ENCODE data around the gene TACR2.

TACR2 gene

DNA sequence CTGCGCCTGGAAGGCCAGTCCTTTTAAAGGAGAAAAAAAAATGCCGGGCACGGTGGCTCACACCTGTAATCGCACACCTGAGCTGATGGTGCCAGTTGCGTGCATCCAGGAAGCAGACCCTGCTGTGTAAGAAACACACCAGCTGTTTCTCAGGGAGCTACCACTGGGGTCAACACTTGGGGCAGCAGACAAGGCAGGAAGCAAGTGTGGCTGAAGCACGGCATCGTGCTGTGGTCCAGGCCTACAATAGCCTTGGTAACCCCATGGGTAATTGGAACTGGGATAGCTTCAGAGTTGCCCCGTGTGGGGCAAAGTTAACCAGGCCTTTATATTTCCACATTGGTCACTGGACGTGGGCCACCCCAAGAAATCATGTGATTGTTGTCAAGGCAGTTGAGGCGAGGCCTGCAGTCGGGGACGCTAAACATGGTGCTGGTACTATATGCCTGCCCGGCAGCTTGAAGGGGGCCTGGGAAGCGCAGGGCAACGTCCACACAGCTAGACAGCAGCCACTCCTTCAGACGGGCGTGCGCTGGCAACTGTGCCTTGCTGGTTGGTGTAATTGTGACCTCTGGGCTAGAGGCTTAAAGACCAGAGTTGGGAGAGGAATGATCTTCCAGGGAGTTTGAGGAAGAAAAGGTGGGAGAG lies 2.5 kb upstream of the TACR2 start:
- no peak for DNase-seq (ENCODE audit: low read depth in 2 of 2)

DNA sequence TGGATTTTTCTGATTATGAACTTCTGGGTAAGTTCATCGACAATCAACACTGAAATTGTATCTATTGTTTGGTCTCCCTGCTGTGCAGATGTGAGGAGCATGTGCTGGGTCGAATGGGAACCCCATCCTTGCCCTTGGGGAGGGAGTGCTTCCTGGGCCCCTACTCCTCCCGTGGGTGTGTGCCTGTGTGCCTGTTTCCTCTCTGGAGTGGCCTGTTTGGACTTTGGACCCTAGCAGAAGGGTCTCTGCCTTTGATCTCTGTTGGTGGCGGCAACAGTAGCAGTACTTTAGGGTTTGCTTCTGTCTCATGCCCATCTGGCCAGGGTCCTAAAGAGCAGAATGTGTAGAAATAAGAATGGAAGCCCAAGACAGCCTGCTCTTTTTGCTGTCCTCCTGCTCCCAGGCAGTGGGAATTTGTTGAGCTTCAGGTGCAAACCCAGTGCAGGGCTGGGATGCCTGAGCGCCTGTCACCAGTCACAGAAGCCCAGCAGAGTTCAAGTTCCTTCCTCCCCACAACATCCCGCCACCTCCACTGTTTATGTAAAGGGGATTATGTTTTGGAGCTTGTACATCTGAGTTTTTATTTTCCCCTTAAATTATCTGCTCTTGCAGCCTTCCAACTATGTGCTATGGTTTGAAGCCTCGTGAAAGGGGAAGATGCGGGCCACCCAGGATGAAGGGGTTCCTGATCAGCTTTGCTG lies 1.5 kb upstream of the TACR2 start:
- DNase-seq (ENCODE audit: low read depth in 2 of 2), result no peak

DNA sequence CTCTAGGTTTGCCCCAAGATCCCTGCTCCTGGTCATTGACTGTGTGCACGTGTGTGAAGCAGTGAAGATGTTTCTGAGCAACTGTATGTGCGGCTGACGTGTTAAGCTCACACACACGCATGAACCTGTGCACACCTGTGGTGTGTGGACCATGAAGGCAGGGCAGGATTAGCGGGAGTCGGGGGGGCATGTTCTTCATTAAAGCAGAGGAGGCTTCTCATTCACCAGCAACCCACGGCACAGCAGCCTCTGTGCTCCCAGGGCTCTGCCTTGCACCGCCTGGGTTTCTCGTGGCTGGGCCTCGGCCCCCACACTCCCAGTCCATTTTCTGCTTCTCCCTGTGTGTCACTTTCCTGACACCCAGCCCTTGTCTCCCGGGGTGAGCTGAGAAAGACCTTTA lies 824 bp upstream of the TACR2 start:
- DNase-seq (ENCODE audit: low read depth in 2 of 2), result no peak

DNA sequence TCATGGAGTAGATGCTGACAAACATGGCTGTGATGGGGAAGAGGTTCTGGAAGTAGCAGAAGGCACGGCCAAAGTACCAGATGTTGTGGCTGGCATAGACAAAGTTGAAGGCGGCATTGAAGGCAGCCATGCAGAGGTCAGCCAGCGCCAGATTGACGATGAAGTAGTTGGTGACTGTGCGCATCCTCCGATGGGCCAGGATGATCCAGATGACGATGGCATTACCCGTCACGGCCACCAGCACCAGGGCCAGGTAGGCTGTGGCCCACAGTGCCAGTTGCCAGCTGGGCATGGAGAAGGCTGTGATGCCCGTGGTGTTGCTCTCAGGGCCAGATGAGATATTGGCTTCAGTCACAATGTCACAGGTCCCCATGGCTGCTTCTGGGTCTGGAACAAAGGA lies 767 bp downstream of the TACR2 start:
- no peak for DNase-seq (ENCODE audit: low read depth in 2 of 2)

DNA sequence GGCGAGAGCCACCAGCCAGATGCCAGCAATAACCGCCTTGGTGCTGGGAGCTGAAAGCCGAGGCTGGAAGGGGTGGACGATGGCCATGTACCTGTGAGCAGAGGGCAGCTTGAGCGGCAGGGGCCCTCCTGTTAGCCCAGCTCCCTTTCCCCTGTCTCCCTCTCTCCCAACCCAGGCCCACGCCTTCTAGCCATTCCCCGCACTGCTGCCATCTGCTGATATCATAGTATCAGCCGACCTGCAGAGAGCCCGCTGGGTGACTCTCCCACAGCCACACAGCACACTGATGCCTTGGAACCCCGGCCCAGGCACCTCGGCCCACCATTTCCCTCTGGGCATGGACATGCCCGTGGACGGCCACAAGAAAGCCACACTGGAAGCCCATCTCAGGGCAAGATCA lies 1.7 kb downstream of the TACR2 start:
- DNase-seq (ENCODE audit: low read depth in 2 of 2), result no peak

DNA sequence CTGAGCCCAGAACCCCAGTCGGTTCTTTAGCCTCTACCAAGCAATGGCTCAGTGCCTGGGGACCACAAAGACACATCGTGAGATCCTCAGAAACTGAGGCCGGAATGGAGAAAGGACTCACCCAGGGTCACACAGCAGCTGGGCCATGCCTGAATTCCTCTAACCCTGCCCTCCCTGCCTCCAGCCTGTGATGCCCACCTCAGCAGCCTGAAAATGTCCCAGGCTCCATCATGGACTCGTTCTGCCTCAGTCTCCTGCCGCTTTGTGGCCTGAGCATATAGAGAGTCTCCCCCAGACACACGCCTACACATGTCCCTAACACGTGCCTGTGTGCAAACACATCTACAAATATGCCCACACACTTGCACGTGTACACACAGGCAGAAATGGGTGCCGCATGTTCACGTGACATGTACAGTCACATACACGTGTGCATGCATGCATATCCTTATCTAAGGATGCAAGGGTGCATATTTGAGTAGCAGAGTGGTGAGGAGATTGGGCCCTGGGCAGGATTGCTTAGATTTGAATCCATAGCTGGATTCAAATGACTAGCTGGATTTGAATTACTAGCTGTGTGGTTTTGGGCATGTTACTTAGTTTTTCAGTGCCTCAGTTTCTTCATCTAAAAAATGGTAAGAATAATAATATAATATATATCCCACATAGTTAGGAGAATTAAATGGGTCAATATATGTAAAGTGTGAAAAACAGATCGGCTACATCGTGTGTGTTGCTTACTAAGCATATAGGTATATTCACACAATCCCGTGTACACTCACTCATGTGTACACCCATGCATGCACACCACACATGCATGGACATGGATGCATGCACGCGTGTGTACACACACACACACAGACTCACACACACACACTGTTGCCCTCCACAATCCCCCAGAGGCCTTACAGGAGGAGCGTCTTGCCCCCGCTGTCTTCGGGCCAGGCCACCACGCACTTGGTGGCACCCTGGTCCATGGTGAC lies 2.4 kb downstream of the TACR2 start:
- no peak for DNase-seq (ENCODE audit: low read depth in 2 of 2)

DNA sequence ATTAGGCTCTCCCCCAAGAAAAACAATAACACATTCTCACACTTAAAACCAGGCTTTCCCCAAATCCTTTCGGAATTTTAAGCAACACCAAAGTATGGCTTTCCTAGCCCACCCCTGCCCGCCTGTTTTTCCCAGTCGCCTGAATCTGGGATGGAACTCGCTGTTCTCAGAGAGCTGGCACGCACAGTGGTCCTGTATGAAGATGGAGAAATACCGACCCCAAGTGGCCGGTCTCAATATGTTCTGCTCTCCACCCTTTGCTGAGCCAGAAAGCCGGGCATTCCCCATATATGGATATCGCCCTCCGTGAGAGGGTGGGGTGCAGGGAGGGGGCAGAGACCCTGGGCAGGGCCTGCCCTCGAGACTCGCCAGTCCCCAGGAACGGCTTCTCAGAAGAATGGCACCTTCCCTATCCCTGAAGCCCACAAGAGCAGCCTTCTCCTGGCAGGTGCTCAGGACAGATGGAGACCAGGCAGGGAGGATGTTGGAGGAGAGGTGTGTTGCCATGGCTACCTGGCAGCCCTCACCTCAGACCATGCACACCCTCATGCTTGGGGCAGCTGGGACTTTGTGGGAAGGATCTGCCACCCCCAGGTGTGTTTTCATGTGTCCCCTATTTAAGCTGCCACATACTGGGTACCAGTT lies 3.4 kb downstream of the TACR2 start:
- no peak for DNase-seq (ENCODE audit: low read depth in 2 of 2)

DNA sequence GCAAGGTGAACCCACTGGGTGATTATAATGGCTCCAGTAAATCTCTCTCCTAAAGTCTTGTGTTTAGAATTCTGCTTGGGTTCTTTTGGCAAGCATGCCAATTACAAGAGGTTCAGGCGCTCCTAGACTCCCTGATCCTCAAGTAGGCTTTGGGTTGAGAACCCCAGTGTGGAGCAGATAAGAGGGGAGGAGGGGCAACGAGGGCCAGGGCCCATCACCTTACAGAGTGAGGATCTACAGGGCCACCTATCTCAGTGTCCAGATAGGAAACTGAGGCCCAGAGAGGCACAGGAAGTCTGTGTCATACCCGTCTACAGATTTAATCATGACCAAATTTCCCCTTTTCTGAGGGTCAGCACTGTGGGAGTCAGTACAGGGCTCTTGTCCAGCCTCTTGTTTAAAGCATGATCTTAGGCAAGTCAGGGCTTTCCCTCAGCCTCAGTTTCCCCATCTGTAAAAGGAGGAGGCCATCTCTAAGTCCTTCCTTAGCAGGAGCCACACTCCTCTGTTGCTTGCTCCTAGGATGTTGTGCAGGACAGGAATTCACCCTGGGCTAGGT lies 4.4 kb downstream of the TACR2 start:
- no peak for DNase-seq (ENCODE audit: low read depth in 2 of 2)

DNA sequence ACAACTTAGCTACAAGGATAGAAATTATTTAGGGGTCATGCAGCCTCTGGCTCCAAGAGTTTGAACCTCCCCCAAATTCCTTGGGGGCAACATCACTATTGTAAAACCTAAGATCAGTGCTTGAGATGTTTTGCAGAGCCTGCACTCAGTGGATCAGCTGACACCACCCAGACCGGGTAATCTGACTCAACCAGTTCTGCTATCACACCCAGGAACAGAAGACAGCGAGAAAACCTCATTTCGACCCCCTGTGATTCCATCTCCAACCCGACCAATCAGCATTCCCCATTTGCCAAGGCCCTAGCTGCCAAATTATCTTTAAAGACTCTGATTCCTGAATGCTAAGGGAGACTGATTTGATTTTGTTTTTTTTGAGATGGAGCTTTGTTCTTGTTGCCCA lies 5.2 kb downstream of the TACR2 start:
- DNase-seq (ENCODE audit: low read depth in 2 of 2), result no peak

DNA sequence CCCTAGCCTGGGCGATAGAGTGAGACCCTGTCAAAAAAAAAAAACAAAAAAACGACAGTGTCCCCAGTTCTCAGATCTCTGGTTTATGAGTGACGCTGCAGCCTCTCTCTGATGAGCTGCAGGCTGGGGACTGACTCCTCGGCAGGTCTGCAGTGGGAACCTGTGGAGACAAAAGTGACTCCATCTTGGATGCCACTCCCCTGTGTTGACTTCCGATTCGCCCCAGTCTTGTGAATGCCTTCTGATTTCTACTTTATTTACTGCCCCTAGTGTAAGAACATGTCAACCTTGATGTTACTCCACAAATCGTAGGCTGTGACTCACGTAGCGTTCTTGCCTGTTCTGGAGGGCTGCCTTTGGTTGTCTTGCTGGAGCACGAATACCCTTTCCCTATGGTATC lies 6.2 kb downstream of the TACR2 start:
- DNase-seq (ENCODE audit: low read depth in 2 of 2), result no peak

DNA sequence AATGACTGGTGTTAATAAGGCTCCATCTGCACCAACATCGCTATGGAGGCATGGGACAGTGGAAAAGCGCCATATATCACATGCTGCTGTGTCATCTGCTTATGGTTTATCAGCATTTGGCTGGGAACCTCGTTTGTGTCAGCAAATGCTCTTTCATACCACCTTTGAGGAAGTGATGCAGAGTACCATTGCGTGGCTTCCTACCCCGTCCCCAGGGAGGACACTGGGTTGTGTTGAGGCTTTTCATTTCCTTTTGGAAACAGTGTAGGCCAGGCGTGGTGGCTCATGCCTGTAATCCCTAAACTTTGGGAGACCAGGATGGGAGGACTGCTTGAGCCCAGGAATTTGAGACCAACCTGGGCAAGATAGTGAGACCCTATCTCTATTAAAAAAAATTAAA lies 6.8 kb downstream of the TACR2 start:
- no peak for DNase-seq (ENCODE audit: low read depth in 2 of 2)

DNA sequence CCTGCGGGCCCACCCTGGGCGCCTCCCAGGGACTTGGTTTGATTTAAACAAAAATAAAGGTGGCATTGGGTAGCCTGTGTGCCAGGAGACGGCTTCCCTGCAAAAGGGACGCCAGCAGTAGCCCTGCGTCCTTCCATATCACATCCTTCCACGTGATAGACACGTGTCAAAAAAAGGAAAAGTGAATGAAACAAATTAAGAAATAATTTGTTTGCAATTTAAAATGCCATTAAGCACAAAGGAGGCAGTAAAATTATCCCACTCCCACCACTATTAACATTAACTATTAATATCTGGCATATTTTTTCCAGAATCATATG lies 7.6 kb downstream of the TACR2 start:
- DNase-seq (ENCODE audit: low read depth in 2 of 2), result no peak

DNA sequence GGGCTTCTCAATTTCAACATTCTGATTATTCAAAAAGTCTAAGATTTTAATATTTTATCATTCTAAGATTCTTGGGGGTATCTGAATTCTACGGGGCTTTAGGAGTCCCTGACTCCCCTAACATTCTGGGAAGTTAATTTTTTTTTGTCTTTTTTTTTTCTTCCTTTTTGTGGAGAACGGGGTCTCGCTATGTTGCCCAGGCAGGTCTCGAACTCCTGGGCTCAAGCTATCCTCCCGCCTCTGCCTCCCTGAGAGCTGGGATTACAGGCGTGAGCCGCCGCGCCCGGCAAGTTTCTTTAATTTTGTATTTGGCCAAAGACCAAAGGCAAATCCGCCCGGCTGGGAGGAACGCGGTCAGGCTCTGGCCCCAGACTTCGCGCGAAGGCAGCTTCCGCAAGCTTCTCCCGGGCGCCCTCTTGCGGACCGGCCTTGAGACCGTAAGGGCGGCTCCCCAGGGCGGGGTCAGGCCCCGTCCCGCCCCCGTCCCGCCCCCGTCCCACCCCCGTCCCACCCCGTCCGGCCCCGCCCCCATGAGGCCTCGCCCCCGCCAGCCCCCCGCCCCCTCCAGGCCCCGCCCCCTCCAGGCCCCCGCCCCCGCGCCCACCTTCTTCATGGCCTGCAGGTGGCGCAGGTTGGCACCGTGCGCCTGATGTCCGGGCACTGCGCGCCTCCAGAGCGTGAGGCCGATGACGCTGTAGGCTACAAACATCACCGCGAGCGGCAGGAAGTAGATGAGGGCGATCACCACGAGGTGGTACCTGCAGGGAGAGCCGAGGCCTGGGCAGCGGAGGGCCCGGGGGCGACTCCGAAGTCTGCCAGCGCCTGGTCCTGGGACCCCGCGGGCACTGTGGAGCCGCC lies 8.2 kb downstream of the TACR2 start:
- DNase-seq (ENCODE audit: low read depth in 2 of 2), result peak; percentile 82 to 86

DNA sequence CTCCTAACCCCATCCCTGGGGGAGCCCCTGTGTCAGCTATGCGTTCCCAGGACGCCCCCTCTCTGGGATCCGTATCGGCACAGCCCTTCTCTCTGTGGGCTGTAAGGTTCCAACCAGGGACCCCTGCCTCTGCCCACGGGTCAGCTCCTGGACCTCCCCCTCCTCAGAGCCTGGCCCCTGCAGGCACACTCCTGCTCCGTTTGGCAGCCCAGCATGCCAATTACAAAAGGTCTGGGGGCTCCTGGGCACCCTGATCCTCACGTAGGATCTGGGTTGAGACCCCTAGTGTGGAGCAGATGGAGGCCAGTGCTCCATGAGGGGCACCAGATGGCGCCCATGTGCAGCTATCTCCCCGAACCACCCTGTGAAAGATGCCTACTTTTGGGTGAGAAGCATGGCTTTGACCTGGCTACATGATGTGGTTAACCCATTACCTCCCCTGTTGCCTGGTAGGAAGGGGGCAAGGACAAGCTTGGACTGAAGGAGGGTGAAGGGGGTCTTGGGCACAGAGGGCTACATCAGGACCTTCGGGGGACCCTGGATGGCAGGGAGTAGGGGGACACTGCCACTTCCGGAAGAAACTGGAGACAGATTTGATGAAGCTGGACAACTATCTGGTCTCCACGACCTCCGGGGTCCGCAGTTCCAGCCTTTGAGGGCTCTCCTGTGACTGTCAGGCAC lies 9.0 kb downstream of the TACR2 start:
- no peak for DNase-seq (ENCODE audit: low read depth in 2 of 2)

DNA sequence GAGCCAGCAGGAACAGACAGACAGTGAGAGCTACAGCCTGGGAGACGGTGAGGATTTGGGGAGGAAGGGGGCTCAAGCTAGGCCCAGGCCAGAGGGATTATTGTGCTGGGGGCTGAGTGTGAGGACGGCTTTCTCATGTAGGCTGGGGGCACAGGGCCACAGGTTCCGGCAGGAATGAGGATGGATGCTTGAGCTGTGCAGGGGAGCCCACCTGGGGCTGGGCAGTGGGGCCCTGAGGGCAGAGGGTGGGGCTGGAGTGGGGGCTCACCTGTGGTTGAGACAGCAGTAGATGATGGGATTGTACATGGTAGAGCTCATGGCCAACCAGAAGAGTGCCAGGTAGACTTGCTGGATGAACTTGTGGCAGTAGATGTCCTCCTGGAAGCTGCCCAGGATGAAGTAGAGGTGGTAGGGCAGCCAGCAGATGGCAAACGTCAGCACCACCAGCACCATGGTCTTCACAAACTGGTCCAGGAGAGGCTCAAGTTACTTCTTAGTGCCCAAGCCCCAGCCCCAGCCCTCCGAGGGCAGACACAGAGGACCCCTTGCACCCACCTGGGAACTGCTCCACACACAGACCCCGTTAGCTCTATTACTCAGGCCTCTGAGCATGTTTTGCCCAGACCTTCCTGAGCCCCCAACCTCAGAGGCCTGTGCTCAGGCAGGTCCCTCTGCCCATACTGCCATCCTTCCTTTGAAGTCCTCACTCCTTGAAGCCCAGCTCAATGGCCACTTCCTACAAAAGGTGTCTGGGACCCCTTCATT lies 9.7 kb downstream of the TACR2 start:
- DNase-seq (ENCODE audit: low read depth in 2 of 2), result no peak

DNA sequence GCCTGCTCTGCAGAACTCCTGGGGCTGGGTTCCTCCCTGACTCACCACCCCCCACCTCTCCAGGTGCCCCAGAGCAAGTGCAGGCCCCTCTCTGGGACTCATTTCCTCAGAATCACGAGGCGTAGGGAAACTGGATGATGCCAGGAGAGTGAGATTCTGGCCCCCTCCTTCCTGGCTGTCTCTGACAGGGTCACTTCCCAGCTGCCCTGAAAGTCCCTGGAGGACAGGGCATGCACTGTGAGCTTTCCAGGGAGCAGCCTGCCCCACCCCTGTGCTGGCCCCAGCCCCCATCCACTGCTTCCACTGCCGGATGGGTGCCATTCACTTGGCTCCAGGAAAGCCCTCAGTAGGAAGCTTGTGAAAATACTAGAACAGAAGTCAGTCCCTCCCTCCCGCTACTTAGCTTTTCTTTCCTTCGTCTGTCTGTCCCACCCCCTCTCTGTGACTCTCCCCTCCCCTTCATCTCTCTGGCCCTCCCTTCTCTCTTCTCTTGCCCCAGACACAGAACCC lies 10.4 kb downstream of the TACR2 start:
- no peak for DNase-seq (ENCODE audit: low read depth in 2 of 2)

DNA sequence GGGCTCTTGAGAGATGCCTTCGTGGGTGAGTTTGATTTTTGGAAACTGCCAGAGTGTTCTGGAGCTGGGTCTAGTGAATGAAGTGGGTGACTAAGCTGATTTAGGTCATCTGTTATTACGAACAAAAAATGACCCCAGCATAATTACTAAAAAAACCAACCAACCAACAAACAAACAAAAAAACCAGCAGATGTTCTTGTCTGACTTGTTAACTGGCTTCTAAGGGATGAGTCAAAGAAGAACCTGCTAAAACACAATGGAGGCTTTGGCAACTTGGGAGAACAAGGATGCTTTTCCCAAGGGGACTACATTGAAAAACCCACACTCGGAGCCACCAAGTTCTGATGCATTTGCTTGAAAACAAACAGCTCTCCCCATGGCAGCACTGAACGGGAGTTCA lies 11.5 kb downstream of the TACR2 start:
- DNase-seq (ENCODE audit: low read depth in 2 of 2), result no peak

DNA sequence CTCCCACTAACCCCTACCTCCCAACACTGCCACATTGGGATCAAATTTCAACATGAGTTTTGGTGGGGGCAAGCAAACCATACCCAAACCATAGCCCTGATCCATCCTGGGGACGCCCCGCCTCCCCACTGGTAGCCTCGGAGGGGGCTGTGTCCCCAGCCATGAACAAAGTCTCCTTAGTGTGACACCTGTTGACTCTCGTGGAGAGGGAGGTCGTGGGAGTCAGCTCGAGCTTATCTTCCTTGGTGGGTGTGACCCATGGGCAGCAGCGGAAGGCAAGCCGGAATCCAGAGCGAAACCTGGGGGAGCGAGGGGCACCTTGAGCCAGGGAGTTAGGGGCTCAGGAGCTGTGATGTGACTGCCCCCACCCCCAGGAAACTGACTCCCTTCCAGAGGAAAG lies 11.9 kb downstream of the TACR2 start:
- DNase-seq (ENCODE audit: low read depth in 2 of 2), result no peak

DNA sequence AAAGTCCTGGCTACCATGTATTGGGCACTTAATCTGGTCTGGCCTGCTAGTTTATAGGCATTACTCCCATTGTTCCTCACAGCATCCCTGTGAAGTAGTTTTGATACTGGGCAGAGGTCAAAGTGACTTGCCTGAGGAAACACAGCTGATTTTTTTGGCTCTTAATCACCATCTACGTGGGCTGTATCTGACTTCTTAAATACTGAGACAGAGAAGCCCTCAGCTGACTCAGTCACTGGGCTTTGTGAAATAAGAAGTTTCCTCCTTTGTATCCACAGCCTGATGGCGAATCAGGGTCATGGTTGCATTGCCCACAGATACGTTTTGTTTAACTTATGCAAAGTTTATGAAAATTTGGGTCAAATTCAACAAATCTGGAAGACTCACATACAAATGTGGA lies 13.2 kb downstream of the TACR2 start:
- no peak for DNase-seq (ENCODE audit: low read depth in 2 of 2)

DNA sequence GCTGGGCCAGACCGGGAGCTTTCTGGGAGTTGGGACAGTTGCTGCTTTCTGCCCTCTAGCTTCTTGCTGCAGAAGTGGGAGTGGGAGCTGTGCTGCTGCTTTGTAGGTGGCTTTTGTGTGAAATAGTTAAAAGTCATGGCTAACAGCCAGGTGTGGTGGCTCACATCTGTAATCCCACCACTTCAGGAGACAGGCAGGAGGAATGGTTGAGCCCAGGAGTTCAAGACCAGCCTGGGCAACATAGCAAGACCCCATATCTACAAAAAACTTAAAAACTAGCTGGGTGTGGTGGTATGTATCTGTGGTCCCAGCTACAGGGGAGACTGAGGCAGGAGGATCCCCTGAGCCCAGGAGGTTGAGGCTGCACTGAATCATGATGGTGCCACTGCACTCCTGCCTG lies 13.7 kb downstream of the TACR2 start:
- DNase-seq (ENCODE audit: low read depth in 2 of 2), result no peak

All from stimulated activated CD4-positive, alpha-beta T cell treated with anti-CD3 and anti-CD28 coated beads, Interleukin-1b, Interleukin-23, amount 100 ng/mL, for 4 hours (primary cell).